Mononuclear cell (primary cell): ENCODE measurements around the gene KRT38. TPM values are rescaled to one million over a fixed set of nuclear protein-coding genes. Genes with fewer than 3 reads are reported as not detected.
"Not testable (repeated sequence)": the region's sequence is repeated elsewhere in the genome, so short reads cannot be mapped to it uniquely, and the experiment has no call there.

ENCODE experiments used
- H3K27me3 ChIP-seq: 2 replicates; pipeline ENCODE4 v1.6.0; 2011; ENCODE audit warnings: low read length, control low read depth; ENCODE audit not compliant: insufficient read depth
- H3K4me1 ChIP-seq: 2 replicates; pipeline ENCODE4 v1.5.1; 2011; ENCODE audit warnings: mild to moderate bottlenecking, low read length, control low read depth; ENCODE audit not compliant: insufficient read depth
- H3K4me3 ChIP-seq: 2 replicates; pipeline ENCODE4 v1.5.1; 2011; ENCODE audit warnings: mild to moderate bottlenecking, low read length, moderate library complexity
- H3K9me3 ChIP-seq: 2 replicates; pipeline ENCODE4 v1.5.1; 2011; ENCODE audit warnings: low read depth, mild to moderate bottlenecking, control low read depth, low read length
- total RNA-seq: library from RNA; depleted of rRNA; stranded (reverse); fragments of >200 nt; gene quantifications from one replicate; pipeline ENCODE4 v1.2.3, GENCODE V29; 2012

KRT38 gene
- total RNA-seq, 1 donor = not detected

- Histone ChIP-seq H3K4me3 (no peak overlapping the region), H3K4me1 (no peaks in the 10 kb centered on the region), H3K27me3 (no peaks in the 10 kb centered on the region), H3K9me3 (no peaks in the 10 kb centered on the region)
Measured at GRCh38 chr17:41403404-41404023, 37.3 kb downstream of the KRT38 start.

- Histone ChIP-seq H3K27me3 (no peaks in the 10 kb centered on the region), H3K4me3 (no peak overlapping the region), H3K4me1 (no peaks in the 10 kb centered on the region), H3K9me3 (no peaks in the 10 kb centered on the region)
Measured at GRCh38 chr17:41402161-41402560, 38.6 kb downstream of the KRT38 start.

- Histone ChIP-seq H3K4me1 (no peaks in the 10 kb centered on the region), H3K9me3 (no peaks in the 10 kb centered on the region), H3K4me3 (no peak within 1 kb of the TSS), H3K27me3 (no peaks in the 10 kb centered on the region)
Measured at GRCh38 chr17:41396996-41397660, 43.7 kb downstream of the KRT38 start, which contains the start of gene KRT31. Gene KRT31, minus strand, starts transcription at chr17:41397608. Its CDS starts 69 bp downstream, at chr17:41397539.

GRCh38 chr17:41396340-41396739, 44.4 kb downstream of the KRT38 start:
- H3K4me1 ChIP-seq = no peaks in the 10 kb centered on the region
- no peak overlapping the region for H3K4me3 ChIP-seq
- no peaks in the 10 kb centered on the region for H3K27me3 ChIP-seq
- H3K9me3 ChIP-seq = no peaks in the 10 kb centered on the region

GRCh38 chr17:41395611-41396010, 45.2 kb downstream of the KRT38 start:
- H3K4me3 ChIP-seq = no peak overlapping the region
- H3K27me3 ChIP-seq = no peaks in the 10 kb centered on the region
- H3K4me1 ChIP-seq = no peaks in the 10 kb centered on the region
- no peaks in the 10 kb centered on the region for H3K9me3 ChIP-seq

- not testable (repeated sequence) for H3K9me3 ChIP-seq, H3K4me1 ChIP-seq, H3K27me3 ChIP-seq, H3K4me3 ChIP-seq
Measured at GRCh38 chr17:41395044-41395443, 45.7 kb downstream of the KRT38 start.

- Histone ChIP-seq H3K4me1 (no peaks in the 10 kb centered on the region), H3K27me3 (no peaks in the 10 kb centered on the region), H3K9me3 (no peaks in the 10 kb centered on the region), H3K4me3 (no peak overlapping the region)
Measured at GRCh38 chr17:41394254-41394996, 46.4 kb downstream of the KRT38 start.

GRCh38 chr17:41393826-41394225, 47.0 kb downstream of the KRT38 start:
- Histone ChIP-seq H3K27me3 (no peaks in the 10 kb centered on the region), H3K9me3 (no peaks in the 10 kb centered on the region), H3K4me3 (no peak overlapping the region), H3K4me1 (no peaks in the 10 kb centered on the region)

GRCh38 chr17:41393294-41393693, 47.5 kb downstream of the KRT38 start:
- Histone ChIP-seq H3K4me3 (no peak overlapping the region), H3K4me1 (no peaks in the 10 kb centered on the region), H3K27me3 (peaks cover 3% of the 10 kb centered on the region), H3K9me3 (no peaks in the 10 kb centered on the region)

GRCh38 chr17:41392278-41392677, 48.5 kb downstream of the KRT38 start:
- H3K4me3 ChIP-seq = no peak overlapping the region
- no peaks in the 10 kb centered on the region for H3K9me3 ChIP-seq
- no peaks in the 10 kb centered on the region for H3K4me1 ChIP-seq
- H3K27me3 ChIP-seq = peaks cover 4% of the 10 kb centered on the region

- Histone ChIP-seq H3K9me3 (peaks cover 7% of the 10 kb centered on the region), H3K27me3 (peaks cover 4% of the 10 kb centered on the region), H3K4me1 (no peaks in the 10 kb centered on the region), H3K4me3 (no peak overlapping the region)
Measured at GRCh38 chr17:41391535-41391934, 49.2 kb downstream of the KRT38 start.

GRCh38 chr17:41390411-41390938, 50.3 kb downstream of the KRT38 start:
- Histone ChIP-seq H3K4me1 (no peaks in the 10 kb centered on the region), H3K27me3 (peaks cover 4% of the 10 kb centered on the region), H3K9me3 (peaks cover 12% of the 10 kb centered on the region), H3K4me3 (no peak overlapping the region)

- H3K4me3 ChIP-seq = no peak overlapping the region
- peaks cover 4% of the 10 kb centered on the region for H3K27me3 ChIP-seq
- peaks cover 12% of the 10 kb centered on the region for H3K9me3 ChIP-seq
- no peaks in the 10 kb centered on the region for H3K4me1 ChIP-seq
Measured at GRCh38 chr17:41387670-41388069, 53.1 kb downstream of the KRT38 start.

GRCh38 chr17:41386227-41386626, 54.6 kb downstream of the KRT38 start:
- peaks cover 4% of the 10 kb centered on the region for H3K27me3 ChIP-seq
- peaks cover 12% of the 10 kb centered on the region for H3K9me3 ChIP-seq
- H3K4me1 ChIP-seq = no peaks in the 10 kb centered on the region
- no peak overlapping the region for H3K4me3 ChIP-seq
